T follicular helper cell (primary cell): ENCODE measurements around the gene PTGIS.

Experiments
- DNase-seq: peaks from one replicate; pipeline ENCODE4 v3.0.0-alpha.2; 2020; ENCODE audit warnings: low read depth

PTGIS gene

DNA sequence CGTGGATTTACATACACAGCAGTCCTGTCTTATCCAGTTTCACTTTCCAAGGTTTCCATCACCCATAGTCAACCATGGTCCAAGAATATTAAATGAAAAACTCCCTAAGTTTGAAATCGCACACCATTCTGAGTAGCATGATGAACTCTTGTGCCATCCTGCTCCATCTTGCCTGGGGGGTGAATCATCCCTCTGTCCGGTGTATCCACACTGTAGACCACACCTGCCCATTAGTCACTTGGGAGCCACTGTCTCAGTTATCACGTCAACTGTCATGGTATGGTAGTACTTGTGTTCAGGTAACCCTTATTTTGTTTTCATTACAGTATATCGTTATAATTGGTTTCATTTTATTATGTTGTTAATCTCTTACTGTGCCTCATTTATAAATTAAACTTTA, 38.5 kb downstream of the PTGIS start:
- no peak for DNase-seq

DNA sequence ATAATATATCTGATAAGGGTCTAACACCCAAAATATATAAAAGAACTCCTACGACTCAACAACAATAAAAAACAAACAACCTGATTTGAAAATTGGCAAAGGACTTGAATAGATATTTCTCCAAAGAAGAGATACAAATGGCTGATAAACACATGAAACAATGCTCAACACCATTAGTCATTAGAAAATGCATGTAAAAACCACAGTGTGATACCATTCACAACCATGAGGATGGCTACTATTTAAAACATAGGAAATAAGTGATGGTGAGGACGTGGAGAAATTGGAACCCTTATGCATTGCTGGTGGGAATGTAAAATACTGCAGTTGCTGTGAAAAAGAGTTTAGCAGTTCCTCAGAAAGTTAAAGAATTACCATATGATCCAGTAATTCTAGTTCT, 41.4 kb downstream of the PTGIS start:
- no peak for DNase-seq

DNA sequence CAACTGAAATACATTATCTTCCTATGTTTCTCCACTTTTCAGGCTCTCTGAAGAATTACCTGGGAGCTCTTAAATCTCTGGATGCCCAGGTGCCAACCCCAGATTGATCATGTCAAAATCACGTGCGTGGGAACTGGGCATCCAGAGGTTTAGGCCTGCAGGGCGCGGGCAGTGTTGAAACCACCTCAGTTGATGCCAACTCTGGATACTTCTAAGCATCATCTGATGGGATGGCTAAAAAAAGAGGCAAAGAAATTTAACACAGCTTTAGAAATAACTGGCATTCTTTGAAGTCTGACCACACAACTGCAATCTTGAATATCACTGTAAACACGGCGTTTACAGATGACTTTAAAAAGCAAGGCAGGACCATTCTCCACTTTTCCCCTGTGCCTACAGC, 41.9 kb downstream of the PTGIS start:
- no peak for DNase-seq

DNA sequence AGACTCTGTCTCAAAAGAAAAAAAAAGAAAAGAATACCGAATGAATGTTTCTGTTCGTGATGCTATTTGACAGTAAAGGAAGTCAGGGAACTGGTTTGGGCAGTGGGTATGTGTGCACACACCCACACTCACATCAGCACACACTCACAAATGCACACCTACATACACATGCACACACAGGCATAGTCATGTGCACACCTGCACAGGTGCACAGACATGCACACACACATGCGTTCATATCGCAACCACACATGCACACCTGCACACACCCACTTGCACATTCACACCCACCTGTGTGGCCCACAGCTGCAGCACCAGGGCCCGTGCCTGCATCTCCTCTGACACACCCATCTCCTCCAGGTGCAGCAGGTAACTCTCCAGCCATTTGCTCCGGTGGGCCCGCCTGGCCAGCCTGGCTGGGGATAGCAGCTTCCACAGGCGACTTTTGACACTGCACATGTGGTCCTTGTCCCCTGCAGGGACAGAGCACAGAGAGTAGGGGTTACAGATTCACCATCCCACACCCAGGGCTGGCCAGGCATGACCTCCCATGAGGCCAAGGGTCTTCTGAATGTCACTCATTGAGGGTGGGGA, 44.1 kb downstream of the PTGIS start:
- DNase-seq: no peak

DNA sequence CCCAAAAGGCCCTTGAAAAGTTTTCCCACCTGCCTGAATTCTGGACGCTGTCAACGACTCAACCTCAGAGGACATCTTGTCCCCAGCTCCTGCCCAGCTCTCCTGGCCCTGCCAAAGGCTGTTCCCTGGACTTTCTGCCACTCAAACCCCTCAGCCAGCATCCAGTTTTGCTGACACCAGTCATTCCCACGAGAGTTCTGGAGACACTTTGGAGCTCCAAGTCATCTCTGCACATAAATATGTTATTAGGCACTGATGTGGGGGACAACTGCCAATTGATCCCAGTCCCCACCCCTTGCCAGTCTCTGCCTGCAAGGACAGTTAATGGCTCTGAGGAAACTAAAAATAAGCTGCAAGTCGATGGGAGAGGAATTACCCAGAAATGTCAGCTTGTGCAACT, 46.6 kb downstream of the PTGIS start:
- DNase-seq: no peak

DNA sequence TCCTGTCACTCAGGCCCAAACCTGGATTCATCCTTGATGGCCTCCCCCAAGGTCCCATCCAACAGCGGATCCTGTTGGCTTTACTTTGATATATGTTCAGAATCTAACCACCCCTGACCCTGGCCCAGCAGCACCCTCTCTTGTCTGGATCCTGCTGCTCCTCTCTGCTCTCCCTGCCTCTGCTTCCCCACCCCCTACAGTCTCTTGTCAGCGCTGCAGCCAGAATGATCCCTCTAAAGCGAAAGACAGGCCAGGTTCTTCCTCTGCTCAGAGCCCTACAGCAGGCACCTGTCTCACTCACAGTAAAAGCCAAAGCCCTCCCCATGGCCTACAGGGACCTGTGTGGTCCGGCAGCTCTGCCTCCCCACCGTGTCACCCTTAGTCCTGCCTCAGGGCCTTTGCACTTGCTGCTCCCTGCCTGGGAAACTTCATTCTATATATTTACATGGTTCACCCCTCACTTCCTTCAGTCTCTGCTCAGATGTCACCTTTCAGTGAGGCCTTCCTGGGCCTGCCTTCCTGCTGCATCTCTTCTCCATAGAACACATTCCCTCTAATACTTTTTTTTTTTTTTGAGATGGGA, 48.1 kb downstream of the PTGIS start:
- DNase-seq: no peak

DNA sequence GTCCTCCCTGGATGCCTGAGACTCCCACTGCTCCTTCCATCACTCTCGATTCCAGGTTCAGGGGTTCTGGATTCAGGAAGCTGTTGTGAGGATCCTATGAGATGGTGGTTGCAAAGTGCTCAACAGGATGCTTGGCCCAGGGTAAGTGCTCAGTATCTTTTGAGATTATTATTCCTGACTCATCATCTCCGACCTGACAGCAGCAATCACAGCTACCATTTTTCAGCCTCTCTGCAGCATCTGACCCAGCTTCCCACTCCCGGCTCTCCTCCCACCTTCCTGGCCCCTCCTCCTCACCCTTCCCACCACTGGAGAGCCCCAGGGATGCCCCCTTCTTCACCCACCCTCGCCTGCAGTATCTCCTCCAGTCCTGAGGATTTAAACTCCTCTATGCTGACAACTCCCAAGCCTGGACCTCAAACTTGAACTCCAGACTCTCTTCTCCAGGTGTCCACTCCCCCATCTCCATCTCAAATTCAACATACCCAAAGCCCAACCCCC, 48.7 kb downstream of the PTGIS start:
- DNase-seq: no peak

DNA sequence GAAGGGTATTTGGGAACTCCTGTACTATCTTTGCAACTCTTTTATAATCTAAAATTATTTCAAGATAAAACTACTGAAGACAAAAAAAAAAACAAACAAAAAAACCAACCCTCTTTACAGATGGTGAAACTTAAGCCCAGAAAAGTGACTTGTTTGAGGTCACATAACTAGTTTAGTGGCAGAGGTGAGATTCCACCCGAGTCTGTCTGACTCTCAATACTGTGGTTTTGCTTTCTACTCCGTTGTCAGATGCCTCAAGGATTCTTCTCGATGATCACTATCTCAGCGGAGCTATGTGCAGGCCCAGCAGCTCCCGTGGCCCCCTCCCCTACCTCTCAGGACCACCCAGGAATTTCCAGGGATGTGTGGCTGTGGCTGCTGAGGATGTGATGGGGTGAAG, 49.4 kb downstream of the PTGIS start:
- DNase-seq: no peak

DNA sequence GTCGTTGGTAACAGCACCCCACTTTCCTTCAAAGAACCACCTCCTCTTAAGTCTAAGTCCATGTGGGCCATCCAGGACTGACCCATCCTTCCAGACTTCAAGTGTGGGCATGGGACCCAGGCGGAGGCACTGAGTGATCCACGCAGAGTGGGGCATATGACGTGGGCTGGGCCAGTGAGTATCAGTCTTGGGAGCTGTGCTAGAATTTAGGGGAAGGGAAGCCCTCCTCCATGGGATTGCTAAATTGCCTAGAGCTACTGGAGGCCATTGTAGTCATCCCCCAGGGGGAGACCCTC, 50.2 kb downstream of the PTGIS start:
- no peak for DNase-seq

DNA sequence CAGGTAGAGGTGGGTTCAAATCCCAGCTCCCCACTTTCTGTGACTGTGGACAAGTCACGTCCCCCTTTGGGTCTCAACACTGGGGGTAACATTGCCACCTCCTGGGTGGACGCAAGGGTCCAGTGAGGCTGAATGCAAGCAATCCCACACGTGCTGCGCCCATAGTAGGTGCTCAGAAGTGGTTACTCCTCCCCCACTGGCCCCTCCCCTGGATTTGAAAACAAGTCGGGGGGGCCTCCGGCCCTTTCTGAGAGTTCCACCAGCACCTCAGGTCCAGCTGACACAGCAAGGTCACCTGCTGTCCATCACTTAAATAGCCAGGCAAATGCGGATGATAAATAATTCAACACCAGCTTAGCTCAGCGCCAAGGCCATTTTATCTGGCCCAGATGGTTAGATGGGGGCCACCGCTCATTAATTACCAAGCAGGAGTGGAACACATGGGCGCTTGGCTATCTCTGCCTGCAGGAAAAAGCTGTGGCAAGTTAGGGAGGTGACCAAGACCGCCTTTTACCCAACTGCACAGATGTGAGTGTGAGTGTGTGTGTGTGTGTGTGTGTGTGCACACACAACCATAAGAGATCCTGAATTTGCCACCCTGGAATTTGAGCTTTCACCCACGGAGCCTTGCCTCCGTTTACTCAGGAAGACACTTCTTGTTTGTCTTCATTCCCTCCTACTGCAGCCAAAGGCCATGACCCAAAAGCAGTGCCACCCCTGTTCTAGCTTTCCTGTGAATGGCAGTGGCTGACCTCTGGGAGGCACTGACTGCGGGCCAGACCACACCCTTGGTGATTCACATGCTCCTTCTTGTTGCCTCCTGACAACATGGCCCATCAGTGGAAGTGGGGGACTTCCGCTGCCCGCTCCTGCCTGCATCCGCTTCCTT, 50.8 kb downstream of the PTGIS start:
- no peak for DNase-seq

DNA sequence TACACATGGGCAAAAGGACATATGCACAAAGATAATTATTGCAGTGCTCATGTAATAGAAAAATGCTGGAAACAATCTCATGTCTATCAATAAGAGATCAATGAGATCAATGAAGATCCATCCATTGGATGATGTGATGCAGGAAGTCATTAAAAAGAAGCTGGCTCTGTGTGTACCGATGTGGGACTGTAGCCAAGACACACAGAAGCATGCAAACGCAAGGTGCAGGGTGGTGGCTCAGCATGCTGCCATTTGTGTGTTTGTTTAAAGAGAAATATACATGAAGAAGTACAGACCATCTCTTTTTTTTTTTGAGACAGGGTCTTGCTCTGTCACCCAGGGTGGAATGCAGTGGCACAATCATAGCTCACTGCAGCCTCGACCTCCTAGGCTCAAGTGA, 52.4 kb downstream of the PTGIS start:
- no peak for DNase-seq

DNA sequence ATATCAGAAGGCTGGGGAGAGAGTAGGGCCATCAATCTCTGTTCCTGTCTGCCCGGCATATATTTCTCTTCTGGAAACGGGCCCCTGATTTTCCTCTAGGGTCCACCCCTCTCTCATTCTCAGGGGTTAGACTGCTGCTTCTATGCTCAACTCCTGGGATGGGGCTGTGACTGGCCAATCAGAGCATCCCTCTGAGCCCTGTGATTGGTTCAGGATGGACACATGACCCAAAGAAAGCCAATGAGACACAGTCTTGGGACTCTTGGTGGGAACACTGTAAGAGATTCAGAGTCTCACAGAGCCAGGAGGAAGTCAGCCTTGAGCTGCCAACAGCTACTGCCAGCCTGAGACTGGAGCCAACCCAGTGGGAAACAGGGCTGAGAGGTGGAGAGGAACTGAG, 54.4 kb downstream of the PTGIS start:
- DNase-seq: no peak

DNA sequence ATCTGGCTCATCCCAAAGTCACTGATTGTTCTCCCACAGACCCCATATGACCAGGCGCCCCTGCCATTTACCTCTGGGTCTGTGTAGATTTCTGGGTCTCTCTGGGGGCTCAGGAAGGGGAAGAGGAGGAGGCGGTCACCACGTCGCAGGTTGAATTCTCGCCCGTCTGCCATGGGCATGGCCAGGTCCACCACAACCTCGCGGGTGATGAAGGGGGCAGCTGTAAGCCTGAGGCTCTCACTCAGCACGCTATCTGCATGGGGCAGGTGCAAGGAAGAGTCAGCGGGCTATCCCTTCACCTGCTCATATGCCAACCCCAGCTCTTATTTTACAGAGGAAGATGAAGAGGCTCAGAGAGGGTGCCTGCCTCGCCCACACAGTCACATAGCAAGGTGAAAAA, 54.9 kb downstream of the PTGIS start:
- DNase-seq: no peak

DNA sequence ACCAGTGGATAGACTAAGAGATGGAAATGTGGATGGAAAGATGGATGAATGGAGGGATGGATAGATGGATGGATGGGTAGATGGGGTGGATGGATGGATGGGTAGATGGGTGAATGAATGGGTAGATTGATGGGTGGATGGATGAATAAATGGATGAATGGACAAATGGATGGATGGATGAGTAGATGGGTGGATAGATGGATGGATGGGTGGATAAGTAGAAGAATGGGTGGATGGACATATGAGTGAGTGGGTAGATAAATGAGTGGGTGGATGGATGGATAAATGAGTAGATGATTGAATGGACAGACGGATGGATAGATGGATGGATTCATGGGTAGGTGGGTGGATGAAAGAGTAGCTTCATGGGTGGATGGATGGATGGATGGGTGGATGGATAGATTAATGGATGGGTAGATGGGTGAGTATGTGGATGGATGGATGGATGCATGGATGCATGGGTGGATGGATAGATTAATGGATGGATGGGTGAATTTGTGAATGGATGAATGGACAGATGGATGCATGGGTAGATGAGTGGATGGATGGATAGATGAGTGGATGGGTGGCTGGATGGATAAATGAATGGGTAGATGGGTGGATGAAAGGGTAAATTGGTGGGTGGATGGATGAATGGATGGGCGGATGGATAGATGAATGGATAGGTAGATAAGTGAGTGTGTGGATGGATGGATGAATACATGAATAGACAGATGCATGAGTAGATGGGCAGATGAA, 56.0 kb downstream of the PTGIS start:
- DNase-seq: no peak

DNA sequence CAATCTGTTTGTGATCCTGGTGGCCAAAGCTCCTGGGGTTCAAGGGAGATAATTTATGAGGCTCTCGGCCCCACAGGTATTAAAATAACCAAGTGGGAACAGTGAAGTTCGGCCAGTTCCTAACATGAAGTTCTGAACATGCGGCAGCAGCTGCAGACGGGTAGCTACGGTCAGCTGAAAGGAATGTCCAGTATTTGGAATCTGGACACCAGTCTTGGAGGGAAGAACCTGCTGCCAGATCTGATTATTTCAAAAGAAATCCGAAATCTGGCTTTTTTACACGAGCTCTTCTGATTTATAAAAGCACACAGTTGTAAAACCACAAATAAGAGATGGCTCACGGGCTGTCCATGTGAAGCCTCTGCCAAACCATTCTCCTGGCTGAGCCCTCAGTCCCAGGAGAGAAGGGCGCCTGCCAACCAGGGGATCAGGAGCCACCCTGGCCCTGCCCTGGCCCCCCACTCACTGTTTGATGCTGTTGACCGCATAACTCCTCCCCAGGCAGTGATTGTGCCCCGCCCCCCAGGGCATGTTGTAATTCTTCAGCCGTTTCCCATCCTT, 57.3 kb downstream of the PTGIS start:
- DNase-seq: no peak

DNA sequence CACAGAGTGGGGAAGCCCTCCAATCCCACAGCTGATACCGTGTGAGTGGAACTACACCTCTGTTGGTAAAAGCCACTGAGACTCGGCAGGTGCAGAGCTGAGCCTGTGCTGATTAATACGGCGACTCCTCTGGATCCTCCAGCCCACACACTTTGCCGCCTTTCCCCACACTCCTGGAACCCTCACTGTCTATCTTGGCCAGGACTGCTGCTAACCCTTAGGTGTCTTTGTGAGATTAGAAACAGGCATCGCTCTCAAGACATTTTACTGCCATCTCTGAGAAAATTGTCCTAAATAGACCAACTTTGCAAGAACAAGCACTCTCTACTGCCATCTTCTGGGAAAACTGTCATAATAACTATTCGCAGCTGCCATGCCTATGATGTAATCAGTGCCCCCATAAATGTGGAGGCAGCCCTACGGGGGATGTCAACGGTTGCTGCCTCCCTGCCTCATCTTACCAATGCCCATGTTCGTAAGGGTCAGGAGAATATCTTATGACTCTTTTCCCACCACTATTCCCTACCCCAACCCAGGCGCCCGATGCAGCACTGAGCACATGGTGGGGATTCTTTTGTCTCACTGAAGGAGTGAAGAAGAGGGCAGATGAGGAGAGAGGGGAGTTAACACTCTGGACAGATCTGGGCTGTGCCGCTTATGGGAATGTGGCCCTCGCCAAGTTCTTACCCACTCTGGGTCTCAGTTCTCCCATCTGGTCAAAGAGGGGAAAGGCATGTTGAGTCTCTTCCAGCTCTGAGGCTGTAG, 59.3 kb downstream of the PTGIS start:
- no peak for DNase-seq

DNA sequence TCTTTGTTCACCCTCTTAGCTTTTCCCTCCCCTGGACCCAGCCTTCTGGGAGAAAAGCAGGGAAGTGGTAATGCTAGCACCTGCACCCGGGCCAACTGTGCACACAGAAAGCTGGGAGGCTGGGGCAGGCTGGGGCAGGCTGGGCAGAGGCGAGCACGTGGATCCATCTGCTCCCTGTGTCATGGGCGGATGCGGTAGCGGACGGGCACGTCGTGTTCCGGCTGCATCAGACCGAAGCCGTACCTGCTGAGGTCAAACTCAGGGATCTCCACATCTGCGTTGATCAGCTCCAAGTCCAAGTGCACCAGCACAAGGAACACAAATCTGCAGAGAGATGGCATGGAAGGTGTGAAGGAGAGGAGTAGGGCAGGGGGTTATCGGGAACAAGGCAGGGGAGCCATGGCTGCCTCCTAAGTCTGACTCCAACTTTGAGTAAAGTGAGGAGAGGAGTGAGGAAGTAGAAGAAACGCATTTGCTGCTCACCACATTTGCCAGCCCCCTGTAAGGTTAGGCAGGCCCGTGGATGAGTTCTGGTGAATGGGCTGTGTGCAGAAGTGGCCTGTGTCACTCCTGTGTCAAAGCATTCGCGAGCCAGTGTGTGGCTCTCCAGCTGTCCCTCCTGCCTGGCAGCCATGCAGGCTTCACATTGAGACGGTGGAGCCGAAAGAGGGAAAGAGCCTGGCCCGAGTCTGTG, 60.0 kb downstream of the PTGIS start:
- DNase-seq: no peak

DNA sequence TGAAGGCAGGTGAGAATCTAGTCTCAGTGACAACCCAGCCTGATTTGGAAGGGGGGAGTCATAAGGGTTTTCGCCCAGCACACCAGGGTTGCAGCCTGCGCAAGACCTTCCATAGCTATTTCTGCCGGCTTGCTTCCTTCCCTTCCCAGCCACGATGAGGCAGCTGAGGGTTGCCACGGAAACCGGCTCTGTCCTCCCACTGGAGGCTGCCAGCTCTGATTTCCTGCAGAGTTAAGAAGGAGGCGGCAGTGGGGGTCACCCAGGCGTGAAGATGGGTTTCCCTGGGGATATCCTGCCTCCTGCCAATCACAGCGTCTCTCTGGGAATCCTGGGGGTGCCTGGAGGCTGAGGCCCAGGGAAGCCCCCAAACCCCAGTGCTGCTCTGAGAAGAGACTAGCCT, 62.4 kb downstream of the PTGIS start:
- DNase-seq: no peak

DNA sequence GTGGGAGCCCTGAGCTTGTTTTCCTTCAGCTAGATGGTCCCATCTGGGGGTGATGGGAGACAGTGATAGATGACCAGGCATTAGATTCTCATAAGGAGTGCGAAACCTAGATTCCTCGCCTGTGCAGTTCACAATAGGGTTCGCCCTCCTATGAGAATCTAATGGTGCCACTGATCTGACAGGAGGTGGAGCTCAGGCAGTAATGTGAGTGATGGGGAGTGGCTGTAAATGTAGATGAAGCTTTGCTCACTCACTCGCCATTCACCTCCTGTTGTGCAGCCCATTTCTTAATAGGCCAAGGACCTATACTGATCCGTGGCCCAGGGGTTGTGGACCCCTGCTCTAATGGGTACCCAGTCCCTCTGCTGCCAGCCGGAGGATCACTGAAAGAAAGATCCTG, 64.8 kb downstream of the PTGIS start:
- DNase-seq: no peak

DNA sequence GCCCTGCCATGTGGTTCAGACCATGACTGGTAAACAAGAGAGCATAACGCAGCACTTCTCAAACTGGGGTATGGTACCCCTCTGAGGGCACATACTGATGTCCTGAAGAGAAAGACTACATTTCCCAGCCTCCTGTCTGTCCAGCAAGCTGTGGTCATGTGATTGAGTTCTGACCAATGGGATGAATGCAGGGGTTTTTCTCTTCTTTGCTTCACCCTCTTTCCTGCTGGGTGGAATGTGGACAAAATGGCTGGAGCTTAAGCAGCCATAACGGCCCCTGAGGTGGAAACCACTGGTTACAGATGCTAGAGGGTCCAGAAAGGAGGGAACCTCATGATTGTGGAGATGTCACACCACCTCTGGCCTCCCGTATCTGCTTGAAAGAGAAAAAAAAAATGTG, 66.0 kb downstream of the PTGIS start:
- DNase-seq: no peak

DNA sequence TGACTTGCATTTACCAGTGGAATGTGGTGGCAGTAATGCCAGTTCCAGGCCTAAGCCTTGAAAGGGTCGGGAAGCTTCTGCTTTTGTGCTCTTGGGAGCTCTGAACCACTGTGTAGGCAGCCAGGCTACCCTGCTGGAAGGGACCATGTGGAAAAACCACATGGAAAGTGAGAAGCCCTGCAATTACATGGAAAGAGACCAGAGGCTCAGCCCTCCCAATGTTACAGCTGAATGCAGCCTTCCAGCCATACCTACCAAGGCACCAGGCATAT, 70.6 kb downstream of the PTGIS start:
- DNase-seq: no peak
